NCI-H2107 treated with DMSO at 0.1 percent for 48 hours (cell line): Measurements from ENCODE around the gene L3HYPDH.

Experiments
- DNase-seq: peaks from one replicate; lab custom pipeline; 2025; ENCODE audit not compliant: unreplicated experiment; lab: John Stamatoyannopoulos, UW

L3HYPDH gene

GRCh38 chr14:59427653-59428580, 56.3 kb downstream of the L3HYPDH start:
- DNase-seq: peak; percentile 52

DNA sequence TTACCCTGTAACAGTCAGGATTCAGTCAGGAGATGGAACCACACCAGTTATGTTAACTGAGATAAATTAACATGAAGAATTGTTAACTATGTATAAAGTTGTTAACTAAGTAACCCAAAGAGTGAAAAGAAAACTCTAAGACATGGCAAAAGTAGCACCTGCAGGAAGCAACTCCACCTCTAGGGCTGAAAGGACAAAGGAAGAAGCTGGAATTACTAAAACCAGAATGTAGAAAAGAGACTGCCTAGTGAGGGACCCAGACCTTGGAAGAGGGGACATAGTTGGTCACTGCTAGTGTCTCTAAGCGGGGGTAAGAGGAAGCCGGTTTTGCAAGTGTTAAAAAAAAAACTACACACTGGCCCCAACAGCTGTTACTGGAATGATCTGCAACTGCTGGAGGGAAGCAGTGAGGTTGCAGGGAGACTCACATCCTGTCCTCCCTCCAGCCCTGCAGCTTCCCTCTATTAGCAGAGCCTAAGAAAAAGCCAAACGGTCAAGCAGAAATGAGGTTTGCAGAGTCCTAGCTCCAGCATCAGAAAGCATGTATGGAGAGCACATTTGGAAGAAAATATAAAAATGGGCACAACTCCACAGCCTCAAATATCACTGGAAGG, 58.8 kb downstream of the L3HYPDH start:
- no peak for DNase-seq

DNA sequence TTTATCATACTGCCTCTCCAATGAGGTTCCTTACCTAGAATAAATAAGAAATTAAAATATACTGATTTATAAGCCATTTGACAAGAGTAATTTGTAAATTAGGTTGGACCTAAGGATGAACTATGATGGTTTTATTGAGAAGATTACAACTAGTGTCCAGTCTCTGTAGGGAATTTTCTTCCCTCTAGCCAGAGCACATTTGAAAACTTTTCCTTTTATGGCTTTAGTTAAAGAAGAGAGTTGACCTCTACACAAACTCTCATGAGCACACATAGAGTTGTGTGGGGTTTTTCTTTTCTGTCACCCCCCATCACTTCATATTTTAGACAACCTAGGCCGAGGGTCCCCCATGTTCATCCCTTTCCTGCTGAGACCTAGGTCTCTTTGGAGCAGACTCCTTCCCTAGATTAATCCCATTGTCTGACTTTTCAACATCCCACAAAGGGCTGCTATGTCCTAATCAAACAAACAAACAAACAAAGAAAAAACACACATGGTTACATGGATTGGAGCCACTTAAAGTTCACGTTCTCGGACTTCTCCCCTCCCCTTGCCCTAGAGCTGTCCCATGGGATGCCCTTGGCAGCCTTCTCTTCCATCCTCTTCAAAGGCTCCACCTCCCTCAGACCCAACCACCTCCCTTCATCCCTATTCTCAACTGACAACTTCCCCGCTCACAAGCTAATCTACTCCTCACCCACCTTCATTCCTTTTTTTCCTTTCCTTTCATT, 59.7 kb downstream of the L3HYPDH start:
- peak; percentile 56 for DNase-seq
